Measurements from ENCODE around the gene ANKS1A.

The ANKS1A gene

DNA sequence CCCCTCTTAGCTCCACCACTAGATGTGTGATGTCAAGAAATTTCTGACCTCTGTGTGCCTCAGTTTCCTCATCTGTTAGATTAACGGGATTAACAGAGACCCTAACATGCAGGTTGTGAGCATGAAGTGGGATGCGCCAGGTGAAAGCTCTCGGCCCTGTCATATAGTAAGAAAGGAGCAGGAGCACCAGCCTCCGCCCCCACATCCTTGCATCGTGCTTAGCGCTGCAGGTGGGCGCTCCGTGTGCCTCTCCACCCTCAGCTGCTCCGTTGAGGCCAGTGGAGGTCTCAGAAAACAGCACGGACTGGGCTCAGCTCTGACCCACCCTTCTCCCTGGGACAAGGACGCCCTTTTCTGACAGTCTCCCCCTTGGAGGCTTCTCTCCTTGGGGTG is 188.7 kb downstream of the ANKS1A start:
- no peak overlapping the region for H3K4me3 ChIP-seq (replicated peaks in 1 of 2; ENCODE audit: low read depth in 2 of 2, low read length in 2 of 2)
- TF ChIP-seq, protein P1, sequence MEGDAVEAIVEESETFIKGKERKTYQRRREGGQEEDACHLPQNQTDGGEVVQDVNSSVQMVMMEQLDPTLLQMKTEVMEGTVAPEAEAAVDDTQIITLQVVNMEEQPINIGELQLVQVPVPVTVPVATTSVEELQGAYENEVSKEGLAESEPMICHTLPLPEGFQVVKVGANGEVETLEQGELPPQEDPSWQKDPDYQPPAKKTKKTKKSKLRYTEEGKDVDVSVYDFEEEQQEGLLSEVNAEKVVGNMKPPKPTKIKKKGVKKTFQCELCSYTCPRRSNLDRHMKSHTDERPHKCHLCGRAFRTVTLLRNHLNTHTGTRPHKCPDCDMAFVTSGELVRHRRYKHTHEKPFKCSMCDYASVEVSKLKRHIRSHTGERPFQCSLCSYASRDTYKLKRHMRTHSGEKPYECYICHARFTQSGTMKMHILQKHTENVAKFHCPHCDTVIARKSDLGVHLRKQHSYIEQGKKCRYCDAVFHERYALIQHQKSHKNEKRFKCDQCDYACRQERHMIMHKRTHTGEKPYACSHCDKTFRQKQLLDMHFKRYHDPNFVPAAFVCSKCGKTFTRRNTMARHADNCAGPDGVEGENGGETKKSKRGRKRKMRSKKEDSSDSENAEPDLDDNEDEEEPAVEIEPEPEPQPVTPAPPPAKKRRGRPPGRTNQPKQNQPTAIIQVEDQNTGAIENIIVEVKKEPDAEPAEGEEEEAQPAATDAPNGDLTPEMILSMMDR (IDR thresholded peaks at IDR 0.05; ENCODE audit: low read depth, low read length): no peak
- DNase-seq (ENCODE audit: low read depth in 2 of 2): no peak

DNA sequence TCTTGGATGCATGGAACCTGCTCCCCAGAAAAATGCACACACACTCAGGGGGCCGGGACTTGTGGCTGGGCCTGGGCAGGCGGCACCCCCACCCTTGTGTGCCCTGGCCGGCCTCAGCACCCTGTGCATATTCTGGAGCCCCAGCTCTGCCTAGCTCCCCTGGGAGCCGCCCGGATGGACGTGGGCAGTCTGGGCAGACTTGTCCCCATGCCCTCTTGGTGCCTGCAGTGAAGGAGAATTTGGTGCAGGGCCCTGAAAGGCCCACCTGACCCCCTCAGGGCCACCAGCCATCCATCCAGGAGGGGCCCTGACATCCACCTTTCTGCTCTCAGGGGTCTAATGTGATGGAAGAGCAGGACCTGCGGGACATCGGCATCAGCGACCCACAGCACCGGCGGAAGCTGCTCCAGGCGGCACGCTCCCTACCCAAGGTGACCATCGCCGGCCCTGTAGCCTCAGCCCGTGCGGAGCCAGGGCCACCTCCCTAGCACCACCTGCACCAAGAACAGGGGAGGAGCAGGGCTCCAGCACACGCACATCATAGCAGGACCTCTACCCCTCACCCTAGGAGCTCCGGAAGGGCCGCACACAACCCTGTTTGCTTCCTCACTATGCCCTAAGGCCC is 189.3 kb downstream of the ANKS1A start:
- no peak for DNase-seq (ENCODE audit: low read depth in 2 of 2)
- TF ChIP-seq, protein P1 (IDR thresholded peaks at IDR 0.05; ENCODE audit: low read depth, low read length): no peak
- no peak overlapping the region for H3K4me3 ChIP-seq (replicated peaks in 1 of 2; ENCODE audit: low read depth in 2 of 2, low read length in 2 of 2)

DNA sequence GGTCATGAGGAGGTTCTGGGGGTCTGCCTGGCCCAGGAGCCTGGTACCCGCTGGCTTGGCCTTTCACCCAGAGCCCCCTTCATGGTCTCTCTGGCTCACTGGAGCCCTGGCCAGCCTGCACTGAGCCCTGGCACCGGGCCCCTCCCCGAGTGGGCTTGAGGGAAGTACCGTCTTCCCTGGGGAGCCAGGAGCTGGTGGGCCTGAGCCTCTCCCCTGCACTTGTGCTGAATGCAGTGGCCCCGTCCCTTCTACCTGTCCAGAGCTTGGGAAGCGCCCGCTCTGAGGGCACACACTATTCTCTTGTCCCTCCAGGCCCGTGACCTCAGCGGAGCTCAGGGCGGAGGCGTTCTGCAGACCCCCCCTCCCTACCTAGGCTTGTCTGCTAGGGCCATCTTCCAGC is 189.8 kb downstream of the ANKS1A start:
- TF ChIP-seq, protein P1 (IDR thresholded peaks at IDR 0.05; ENCODE audit: low read depth, low read length): no peak
- H3K4me3 ChIP-seq (replicated peaks in 1 of 2; ENCODE audit: low read depth in 2 of 2, low read length in 2 of 2): no peak overlapping the region
- DNase-seq (ENCODE audit: low read depth in 2 of 2): no peak

DNA sequence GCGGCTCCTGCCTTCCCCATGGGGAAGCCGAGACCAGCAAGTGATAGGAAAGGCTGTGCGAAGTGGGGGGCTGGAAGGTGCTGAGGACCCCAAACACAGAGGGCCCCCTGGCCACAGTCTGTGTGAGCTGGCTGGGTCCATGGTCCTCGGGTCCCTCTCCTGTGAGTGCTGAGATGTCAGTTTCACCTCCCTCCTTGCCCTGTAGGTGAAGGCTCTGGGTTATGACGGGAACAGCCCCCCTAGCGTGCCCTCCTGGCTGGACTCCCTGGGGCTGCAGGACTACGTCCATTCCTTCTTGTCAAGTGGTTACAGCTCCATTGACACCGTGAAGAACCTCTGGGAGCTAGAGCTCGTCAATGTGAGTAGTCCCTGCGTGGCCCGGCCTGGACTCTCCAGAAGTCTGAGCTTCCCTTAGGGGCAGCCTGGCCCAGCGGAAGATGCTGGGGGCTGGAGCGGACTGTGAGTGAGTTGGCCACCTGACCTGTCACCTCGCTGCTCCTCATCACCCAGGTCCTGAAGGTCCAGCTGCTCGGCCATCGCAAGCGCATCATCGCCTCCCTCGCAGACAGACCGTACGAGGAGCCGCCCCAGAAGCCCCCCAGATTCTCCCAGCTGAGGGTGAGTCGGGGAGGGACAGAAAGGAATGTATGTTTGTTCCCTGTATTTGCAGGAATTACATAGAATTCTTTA is 190.4 kb downstream of the ANKS1A start:
- DNase-seq (ENCODE audit: low read depth in 2 of 2): no peak
- TF ChIP-seq, protein P1 (IDR thresholded peaks at IDR 0.05; ENCODE audit: low read depth, low read length): no peak
- no peak overlapping the region for H3K4me3 ChIP-seq (replicated peaks in 1 of 2; ENCODE audit: low read depth in 2 of 2, low read length in 2 of 2)

DNA sequence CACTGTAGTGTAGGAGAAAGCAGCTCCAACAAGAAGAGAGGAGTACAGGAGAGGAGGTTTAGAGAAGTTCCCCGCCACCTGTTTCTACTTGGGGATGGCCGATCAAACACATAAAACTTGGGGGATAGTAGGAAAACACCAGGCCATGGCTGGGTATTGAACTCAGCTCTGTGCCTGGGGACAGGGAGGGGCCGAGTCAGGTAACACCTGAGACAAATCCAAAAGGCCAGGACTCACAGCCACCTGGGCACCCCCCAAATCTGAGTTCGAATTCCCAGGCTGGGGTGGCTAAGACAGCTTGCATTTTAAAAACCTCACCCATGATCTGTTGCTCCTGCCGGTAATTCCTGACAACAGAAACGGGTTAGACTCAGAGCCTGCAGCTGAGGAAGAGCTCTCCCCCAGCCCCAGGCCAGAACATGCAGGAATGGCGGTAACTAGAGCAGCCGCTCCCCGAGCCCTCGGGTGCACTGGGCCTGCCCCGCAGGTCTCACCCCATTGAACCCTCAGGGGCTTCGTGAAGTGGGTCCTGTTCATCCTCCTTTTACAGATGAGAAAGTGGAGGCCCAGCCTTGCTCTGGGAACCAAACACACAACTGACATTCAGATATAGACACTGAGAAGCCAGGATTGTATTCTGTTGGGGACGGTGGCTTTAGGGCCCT is 191.1 kb downstream of the ANKS1A start:
- H3K4me3 ChIP-seq (replicated peaks in 1 of 2; ENCODE audit: low read depth in 2 of 2, low read length in 2 of 2): no peak overlapping the region
- TF ChIP-seq, protein P1 (IDR thresholded peaks at IDR 0.05; ENCODE audit: low read depth, low read length): no peak
- no peak for DNase-seq (ENCODE audit: low read depth in 2 of 2)

DNA sequence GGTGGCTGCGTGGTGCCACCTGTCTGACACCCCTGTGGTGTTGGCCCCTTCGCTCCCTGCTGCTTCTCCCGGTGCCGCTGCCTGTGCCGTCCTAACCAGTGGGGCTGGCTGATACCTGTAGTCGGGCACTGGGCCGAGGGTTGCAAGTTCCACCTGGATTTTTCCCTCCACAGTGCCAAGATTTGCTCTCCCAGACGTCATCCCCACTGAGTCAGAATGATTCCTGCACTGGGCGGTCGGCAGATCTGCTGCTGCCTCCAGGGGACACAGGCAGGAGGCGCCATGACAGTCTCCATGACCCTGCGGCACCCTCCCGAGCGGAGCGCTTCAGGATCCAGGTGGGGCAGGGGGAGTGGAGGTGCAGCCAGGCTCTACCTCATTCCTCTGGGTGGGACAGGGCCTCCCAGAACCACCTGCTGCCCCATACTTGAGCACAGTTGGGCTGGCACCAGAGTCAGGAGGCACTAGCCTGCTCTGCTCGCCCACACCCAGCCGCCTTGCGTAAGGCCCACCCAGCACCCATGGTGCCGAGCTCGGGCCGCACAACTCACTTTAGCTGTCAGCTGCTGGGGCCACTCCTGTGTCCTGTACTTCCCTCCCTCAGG is 191.9 kb downstream of the ANKS1A start:
- TF ChIP-seq, protein P1 (IDR thresholded peaks at IDR 0.05; ENCODE audit: low read depth, low read length): no peak
- H3K4me3 ChIP-seq (replicated peaks in 1 of 2; ENCODE audit: low read depth in 2 of 2, low read length in 2 of 2): no peak overlapping the region
- no peak for DNase-seq (ENCODE audit: low read depth in 2 of 2)

Data from cardiac fibroblast (primary cell).